GM13977 (cell line): Measurements from ENCODE around the gene GRIK2.

ENCODE experiments used
- DNase-seq: peaks from one replicate; pipeline ENCODE4 v3.0.0; 2012; ENCODE audit warnings: low spot score
- in situ Hi-C: fragments of 300-500 bp; cut with MboI; formaldehyde crosslinking; loops from one replicate; pipeline ENCODE4 v1.12.0; 2022; ENCODE audit warnings: low sequenced_read_pairs, low pct_unique_long_range_greater_than_20kb, mixed read lengths, inconsistent platforms; ENCODE audit not compliant: unreplicated experiment
- TF ChIP-seq, protein P1 (sequence below): IDR thresholded peaks from 2 replicates; pipeline ENCODE4 v1.5.1; 2012; ENCODE audit warnings: mild to moderate bottlenecking, control low read depth; ENCODE audit not compliant: insufficient read depth; ENCODE audit errors: extremely low read depth, missing control alignments

Gene GRIK2

GRCh38 chr6:101700655-101701054, 307.1 kb downstream of the GRIK2 start:
- in situ Hi-C loops: no loop called here
- DNase-seq: no peak
- TF ChIP-seq, protein P1, sequence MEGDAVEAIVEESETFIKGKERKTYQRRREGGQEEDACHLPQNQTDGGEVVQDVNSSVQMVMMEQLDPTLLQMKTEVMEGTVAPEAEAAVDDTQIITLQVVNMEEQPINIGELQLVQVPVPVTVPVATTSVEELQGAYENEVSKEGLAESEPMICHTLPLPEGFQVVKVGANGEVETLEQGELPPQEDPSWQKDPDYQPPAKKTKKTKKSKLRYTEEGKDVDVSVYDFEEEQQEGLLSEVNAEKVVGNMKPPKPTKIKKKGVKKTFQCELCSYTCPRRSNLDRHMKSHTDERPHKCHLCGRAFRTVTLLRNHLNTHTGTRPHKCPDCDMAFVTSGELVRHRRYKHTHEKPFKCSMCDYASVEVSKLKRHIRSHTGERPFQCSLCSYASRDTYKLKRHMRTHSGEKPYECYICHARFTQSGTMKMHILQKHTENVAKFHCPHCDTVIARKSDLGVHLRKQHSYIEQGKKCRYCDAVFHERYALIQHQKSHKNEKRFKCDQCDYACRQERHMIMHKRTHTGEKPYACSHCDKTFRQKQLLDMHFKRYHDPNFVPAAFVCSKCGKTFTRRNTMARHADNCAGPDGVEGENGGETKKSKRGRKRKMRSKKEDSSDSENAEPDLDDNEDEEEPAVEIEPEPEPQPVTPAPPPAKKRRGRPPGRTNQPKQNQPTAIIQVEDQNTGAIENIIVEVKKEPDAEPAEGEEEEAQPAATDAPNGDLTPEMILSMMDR: no peak

DNA sequence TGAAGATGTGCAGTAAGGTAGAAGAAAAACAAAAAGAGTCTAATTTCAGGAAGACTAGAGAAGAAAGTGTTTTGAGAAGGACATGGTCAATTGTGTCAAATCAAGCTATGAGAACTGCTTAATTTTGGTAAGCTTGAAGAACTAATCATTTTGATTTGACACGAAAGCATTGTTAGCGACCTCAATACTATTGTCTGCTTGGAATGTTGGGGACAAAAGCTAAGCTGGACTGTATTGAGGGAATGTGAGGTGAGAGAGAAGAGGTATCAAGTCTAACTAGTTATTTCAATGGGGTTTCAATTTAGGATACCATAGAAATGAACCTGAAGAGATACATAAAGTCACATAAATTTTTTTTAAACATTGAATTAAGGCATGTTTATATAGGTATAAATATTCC, 309.8 kb downstream of the GRIK2 start:
- in situ Hi-C loops: no loop called here
- TF ChIP-seq, protein P1: no peak

DNA sequence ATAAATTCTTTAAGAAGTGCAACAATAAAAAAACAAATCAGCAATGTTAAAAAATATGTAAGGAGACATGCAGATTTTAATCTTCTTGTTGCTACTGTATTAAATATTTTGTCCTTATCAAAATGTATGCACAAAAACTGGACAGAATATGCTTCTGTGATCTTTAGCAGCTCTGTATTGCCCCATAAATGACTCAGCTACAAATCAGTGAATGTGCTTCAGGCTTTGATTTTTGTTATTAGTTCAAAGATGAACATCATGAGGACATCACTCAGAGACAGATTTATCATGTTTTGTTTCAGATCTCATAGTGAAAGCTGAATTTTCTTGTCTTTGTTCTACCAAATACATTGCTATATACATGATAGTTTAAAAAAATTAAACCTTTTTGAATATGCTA, 312.4 kb downstream of the GRIK2 start:
- TF ChIP-seq, protein P1: no peak
- DNase-seq: no peak
- in situ Hi-C loops: no loop called here

More for the DNA sequence above, 309.8 kb downstream of the GRIK2 start:
- DNase-seq: no peak

DNA sequence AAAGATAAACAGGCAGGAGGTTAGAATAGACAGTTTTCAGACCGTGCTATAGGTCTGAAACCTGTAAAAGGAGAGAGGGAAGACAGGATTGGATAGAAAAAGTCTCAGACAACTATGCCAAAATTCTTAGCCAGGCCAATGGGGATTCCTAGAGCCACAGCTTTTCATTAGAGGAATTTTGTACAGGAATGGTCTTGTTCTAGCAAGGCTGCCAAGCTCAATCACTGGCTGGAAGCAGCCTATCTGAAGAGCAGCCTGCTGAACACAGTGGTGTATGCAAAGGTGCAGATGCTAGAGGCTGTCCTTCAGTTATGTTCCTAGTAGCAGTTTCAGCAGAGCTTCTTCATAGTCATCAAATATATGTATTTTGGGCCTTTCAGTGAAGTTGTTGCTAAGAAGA, 313.1 kb downstream of the GRIK2 start:
- in situ Hi-C loops: no loop called here
- TF ChIP-seq, protein P1: no peak
- DNase-seq: no peak

DNA sequence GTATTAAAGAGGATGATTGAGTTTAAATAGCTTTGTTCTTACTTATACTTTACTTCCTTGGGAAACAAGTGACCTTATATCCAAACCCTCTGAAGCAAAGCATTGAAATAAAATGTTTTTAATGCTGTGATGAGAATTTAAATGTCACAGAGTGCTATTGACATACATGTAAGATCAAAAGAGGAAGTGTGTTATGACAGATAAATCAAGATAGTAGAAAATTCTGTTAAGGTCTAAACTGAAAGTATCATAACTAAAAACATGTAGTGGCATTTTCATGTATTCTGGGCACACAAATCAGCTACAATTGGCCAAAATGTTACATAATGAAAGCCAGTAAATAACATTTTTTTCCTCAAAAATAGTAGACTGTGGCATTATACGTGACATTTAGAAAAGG, 318.0 kb downstream of the GRIK2 start:
- TF ChIP-seq, protein P1: no peak
- no peak for DNase-seq
- in situ Hi-C loops: no loop called here

DNA sequence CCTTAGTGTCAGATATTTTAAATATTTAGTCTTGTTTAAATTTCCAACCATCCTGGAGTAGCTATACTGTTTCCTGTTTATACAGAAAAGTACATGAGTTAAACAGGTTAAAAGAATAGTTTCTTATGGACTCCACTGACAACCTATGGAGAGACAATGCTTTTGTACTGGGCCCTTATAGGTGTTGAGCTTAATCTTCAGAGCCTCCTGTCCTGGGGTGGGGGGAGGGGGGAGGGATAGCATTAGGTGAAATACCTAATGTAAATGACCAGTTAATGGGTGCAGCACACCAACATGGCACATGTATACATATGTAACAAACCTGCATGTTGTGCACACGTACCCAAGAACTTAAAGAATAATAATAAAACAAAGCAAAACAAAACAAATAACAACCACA, 322.9 kb downstream of the GRIK2 start:
- in situ Hi-C loops: no loop called here
- TF ChIP-seq, protein P1: no peak
- DNase-seq: no peak

DNA sequence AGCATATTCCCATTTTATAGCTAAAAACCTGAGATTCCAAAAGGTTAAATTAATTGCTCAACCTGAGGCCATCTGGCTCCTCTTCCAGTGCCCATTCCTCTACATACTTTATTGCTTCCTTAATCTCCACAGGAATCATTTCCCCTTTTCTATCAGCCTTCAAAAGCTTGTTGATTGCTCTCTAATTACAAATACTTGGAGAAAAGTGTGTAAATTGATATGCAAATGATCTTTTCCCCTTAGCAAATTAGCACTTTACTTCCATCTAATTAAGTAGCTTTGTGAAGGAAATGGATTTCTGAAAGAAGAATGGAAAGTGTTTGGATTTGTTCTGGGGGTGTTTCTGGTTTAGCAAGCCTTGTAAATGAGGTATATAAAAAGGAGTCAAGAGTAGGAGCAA, 323.3 kb downstream of the GRIK2 start:
- in situ Hi-C loops: no loop called here
- no peak for DNase-seq
- TF ChIP-seq, protein P1: no peak
